SK-N-SH treated with all-trans-retinoic acid at 6 μM for 48 hours (cell line): Measurements from ENCODE around the gene COX4I1.

Source experiments
- ARNTL ChIP-seq: fragments of 450-650 bp; formaldehyde crosslinking; IDR thresholded peaks from 2 replicates; pipeline ENCODE4 v1.5.0; 2020; ENCODE audit warnings: low read depth, mild to moderate bottlenecking, moderate library complexity, borderline replicate concordance
- BACH2 ChIP-seq: fragments of 250-450 bp; sonication (Bioruptor Pico); IDR thresholded peaks from 2 replicates; pipeline ENCODE4 v1.9.0; 2021; ENCODE audit warnings: mild to moderate bottlenecking, borderline replicate concordance
- GLIS3 ChIP-seq: fragments of 250-450 bp; sonication (Bioruptor Pico); IDR thresholded peaks from 2 replicates; pipeline ENCODE4 v1.5.0; 2020; ENCODE audit warnings: mild to moderate bottlenecking, moderate library complexity
- ISL1 ChIP-seq: fragments of 250-450 bp; sonication (Bioruptor Pico); IDR thresholded peaks from 2 replicates; pipeline ENCODE4 v2.1.2; 2022; ENCODE audit warnings: mild to moderate bottlenecking, moderate library complexity
- OSR1 ChIP-seq: fragments of 250-450 bp; sonication (Bioruptor Pico); IDR thresholded peaks from 2 replicates; pipeline ENCODE4 v1.8.0; 2022; ENCODE audit warnings: moderate library complexity, mild to moderate bottlenecking, inconsistent platforms
- TOX ChIP-seq: fragments of 250-450 bp; sonication (Bioruptor Pico); IDR thresholded peaks from 2 replicates; pipeline ENCODE4 v1.8.0; 2021; ENCODE audit warnings: mild to moderate bottlenecking, moderate library complexity, borderline replicate concordance
- ZFP3 ChIP-seq: fragments of 250-450 bp; sonication (Bioruptor Pico); IDR thresholded peaks from 2 replicates; pipeline ENCODE4 v1.5.0; 2020; ENCODE audit warnings: mild to moderate bottlenecking, moderate library complexity
- ZFP30 ChIP-seq: fragments of 450-650 bp; formaldehyde crosslinking; IDR thresholded peaks from 2 replicates; pipeline ENCODE4 v1.5.0; 2022; ENCODE audit warnings: mild to moderate bottlenecking, moderate library complexity
- TF ChIP-seq, protein P1 (sequence below): fragments of 250-450 bp; sonication (Bioruptor Pico); IDR thresholded peaks from 2 replicates; pipeline ENCODE4 v1.8.0; 2020; ENCODE audit warnings: mild to moderate bottlenecking, moderate library complexity, borderline replicate concordance
- TF ChIP-seq, protein P2 (sequence below): fragments of 250-450 bp; sonication (Bioruptor Pico); IDR thresholded peaks from 2 replicates; pipeline ENCODE4 v1.8.0; 2021; ENCODE audit warnings: low read depth, mild to moderate bottlenecking, moderate library complexity, borderline replicate concordance
- TF ChIP-seq, protein P3 (sequence below): fragments of 250-450 bp; sonication (Bioruptor Pico); IDR thresholded peaks from 2 replicates; pipeline ENCODE4 v1.5.1; 2021; ENCODE audit warnings: mild to moderate bottlenecking, moderate library complexity

DNA sequence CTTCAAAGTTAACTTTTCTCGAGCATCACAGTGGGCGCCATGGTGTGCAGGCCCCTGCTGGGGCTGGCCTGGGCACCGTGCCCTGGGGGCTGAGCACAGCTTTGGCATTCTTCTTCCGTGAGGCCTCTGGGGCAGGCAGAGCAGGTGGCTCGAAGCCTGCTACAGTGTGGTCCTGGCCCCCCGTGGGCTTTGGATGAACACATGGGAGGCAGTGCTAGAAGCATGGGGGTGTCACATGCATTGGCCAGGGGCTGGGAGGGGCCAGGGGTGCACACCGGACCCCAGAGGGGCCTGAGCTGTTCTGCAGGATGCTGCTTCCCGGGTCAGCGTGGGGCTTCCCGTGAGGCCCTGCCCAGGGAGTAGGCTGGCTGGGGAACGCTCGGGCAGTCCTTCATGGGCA, 36.5 kb upstream of the COX4I1 start:
- TF ChIP-seq, protein P1, sequence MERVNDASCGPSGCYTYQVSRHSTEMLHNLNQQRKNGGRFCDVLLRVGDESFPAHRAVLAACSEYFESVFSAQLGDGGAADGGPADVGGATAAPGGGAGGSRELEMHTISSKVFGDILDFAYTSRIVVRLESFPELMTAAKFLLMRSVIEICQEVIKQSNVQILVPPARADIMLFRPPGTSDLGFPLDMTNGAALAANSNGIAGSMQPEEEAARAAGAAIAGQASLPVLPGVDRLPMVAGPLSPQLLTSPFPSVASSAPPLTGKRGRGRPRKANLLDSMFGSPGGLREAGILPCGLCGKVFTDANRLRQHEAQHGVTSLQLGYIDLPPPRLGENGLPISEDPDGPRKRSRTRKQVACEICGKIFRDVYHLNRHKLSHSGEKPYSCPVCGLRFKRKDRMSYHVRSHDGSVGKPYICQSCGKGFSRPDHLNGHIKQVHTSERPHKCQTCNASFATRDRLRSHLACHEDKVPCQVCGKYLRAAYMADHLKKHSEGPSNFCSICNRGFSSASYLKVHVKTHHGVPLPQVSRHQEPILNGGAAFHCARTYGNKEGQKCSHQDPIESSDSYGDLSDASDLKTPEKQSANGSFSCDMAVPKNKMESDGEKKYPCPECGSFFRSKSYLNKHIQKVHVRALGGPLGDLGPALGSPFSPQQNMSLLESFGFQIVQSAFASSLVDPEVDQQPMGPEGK (CRISPR knock-in tag), result no peak
- TF ChIP-seq BACH2 (CRISPR knock-in tag) (no peak), OSR1 (CRISPR knock-in tag) (no peak), ARNTL (CRISPR knock-in tag) (no peak), ZFP3 (CRISPR knock-in tag) (no peak), ISL1 (CRISPR knock-in tag) (no peak), TOX (CRISPR knock-in tag) (no peak), GLIS3 (CRISPR knock-in tag) (no peak), ZFP30 (CRISPR knock-in tag) (no peak)
- TF ChIP-seq, protein P2, sequence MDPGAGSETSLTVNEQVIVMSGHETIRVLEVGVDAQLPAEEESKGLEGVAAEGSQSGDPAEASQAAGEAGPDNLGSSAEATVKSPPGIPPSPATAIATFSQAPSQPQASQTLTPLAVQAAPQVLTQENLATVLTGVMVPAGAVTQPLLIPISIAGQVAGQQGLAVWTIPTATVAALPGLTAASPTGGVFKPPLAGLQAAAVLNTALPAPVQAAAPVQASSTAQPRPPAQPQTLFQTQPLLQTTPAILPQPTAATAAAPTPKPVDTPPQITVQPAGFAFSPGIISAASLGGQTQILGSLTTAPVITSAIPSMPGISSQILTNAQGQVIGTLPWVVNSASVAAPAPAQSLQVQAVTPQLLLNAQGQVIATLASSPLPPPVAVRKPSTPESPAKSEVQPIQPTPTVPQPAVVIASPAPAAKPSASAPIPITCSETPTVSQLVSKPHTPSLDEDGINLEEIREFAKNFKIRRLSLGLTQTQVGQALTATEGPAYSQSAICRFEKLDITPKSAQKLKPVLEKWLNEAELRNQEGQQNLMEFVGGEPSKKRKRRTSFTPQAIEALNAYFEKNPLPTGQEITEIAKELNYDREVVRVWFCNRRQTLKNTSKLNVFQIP (CRISPR knock-in tag), result no peak
- TF ChIP-seq, protein P3, sequence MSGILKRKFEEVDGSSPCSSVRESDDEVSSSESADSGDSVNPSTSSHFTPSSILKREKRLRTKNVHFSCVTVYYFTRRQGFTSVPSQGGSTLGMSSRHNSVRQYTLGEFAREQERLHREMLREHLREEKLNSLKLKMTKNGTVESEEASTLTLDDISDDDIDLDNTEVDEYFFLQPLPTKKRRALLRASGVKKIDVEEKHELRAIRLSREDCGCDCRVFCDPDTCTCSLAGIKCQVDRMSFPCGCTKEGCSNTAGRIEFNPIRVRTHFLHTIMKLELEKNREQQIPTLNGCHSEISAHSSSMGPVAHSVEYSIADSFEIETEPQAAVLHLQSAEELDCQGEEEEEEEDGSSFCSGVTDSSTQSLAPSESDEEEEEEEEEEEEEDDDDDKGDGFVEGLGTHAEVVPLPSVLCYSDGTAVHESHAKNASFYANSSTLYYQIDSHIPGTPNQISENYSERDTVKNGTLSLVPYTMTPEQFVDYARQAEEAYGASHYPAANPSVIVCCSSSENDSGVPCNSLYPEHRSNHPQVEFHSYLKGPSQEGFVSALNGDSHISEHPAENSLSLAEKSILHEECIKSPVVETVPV, result no peak
